ENCODE results near the gene TCERG1L.
"Not testable (repeated sequence)": the region's sequence is repeated elsewhere in the genome, so short reads cannot be mapped to it uniquely, and the experiment has no call there.

Gene TCERG1L

GRCh38 chr10:131246775-131247174, 64.7 kb downstream of the TCERG1L start:
- DNase-seq, result no peak

GRCh38 chr10:131246089-131246488, 65.4 kb downstream of the TCERG1L start:
- no peak for DNase-seq

DNA sequence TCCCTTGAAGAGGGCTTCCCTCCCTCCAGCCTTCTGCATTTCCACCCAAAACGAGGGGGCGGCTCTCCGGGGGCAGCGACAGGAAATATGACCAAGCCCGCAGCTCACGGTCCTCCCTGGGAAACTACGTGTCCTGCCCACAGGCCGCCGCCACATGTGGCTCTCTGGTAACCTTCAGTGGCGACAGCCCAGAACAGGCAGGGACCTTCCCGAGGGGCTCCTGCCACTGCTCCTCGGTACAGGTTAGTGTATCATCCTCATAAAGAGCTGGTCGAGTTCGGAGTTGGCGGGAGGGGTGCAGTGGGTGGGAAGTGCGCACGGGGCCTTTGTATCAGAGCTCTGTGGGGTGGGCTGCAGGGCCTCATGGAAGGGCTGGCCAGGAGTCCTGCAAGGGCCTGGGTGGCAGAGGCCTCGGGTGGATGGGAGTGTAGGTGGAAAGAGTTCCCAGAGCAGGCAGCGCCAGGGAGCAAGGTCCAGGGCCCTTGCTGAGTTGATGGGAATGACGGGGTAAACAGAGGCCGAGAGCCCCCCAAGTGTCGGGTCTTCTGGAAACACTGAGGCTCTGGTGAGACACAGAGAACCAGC, 66.0 kb downstream of the TCERG1L start:
- DNase-seq, result no peak

GRCh38 chr10:131244836-131245235, 66.7 kb downstream of the TCERG1L start:
- no peak for DNase-seq

GRCh38 chr10:131243076-131243475, 68.4 kb downstream of the TCERG1L start:
- no peak for DNase-seq

DNA sequence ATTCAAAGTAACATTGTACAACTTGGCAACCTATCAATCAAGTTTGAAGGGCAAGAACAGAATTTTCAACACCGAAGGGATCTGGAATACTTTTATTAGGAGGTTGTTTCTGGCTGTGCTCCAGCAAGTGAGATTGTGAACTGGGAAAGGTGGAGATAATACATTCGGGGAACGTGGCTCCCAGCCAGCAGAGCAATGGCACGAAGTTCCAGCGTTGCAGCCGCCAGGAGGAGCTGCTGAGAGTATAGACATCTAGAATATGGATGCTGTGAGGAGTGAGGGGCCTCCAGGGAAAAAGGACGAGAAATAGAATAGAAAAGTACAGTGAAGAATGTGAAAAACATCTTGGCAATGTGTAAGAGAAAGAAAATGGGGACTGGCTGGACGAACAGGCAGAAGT, 69.5 kb downstream of the TCERG1L start:
- DNase-seq, result no peak

- no peak for DNase-seq
Measured at GRCh38 chr10:131240691-131241090, 70.8 kb downstream of the TCERG1L start.

- no peak for DNase-seq
Measured at GRCh38 chr10:131239926-131240325, 71.6 kb downstream of the TCERG1L start.

GRCh38 chr10:131239450-131239849, 72.1 kb downstream of the TCERG1L start:
- no peak for DNase-seq

GRCh38 chr10:131238669-131239280, 72.7 kb downstream of the TCERG1L start:
- no peak for DNase-seq

GRCh38 chr10:131237991-131238651, 73.4 kb downstream of the TCERG1L start:
- DNase-seq, result no peak

GRCh38 chr10:131234606-131235005, 76.9 kb downstream of the TCERG1L start:
- not testable (repeated sequence) for DNase-seq

DNA sequence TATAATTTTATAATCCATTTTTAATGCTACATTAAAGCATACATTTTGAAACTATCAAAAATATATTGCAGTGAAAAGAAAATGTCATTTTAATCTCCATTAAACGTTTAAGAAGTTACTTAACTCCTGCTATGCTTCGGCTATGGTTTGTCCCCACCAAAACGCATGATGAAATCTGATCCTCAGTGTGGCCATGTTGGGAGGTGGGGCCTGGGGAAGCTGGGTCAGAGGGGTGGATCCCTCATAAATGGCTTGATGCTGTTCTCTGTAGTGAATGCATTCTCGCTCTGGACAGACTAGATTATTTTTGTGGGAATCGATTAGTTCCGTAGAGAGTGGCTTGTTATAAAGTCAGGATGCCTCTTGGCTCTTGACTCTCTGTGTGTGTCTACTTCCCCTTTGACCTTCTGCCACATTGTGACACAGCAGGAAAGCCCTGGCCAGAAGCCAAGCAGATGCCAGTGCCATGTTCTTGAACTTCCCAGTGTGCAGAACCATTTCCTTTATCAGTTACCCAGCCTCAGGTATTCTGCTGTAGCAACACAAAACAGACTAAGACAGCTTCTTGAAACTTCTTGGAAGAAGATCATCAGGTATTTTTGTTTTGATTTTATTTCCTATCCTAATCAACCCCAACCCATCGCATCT, 77.8 kb downstream of the TCERG1L start:
- DNase-seq, result no peak

GRCh38 chr10:131231965-131232541, 79.5 kb downstream of the TCERG1L start:
- DNase-seq, result no peak

DNA sequence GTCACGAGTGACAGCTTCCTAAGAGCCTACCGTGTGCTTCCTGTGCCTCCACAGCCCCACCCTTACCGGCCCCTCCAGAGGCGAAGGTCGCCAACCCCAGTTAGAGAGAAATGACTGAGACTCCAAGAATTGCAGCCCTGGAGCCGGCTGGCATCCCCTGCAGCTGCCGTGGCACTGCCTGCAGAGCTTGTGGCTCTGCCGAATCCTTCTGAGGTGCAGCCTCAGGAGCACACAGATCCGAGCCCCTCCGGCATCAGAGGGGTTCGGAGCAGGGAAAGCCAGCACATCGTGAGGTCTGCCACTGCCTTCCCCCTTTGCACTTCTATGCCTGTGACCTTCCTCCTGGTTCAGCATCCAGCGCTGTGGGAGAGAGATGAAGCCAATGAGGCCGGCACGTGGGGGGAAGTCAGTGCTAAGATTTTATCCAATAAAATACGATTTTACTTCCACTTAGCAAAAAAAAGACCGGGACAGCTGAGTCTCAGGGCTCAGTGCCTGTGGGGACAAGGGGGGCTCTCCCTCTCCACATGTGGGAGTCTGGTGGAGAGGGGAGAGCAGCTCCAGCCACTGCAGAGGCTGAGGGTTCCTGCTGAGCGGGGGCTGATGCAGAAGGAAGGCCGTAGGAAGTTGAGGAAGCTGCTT, 80.1 kb downstream of the TCERG1L start:
- no peak for DNase-seq

GRCh38 chr10:131230641-131231322, 80.7 kb downstream of the TCERG1L start:
- DNase-seq, result no peak

DNA sequence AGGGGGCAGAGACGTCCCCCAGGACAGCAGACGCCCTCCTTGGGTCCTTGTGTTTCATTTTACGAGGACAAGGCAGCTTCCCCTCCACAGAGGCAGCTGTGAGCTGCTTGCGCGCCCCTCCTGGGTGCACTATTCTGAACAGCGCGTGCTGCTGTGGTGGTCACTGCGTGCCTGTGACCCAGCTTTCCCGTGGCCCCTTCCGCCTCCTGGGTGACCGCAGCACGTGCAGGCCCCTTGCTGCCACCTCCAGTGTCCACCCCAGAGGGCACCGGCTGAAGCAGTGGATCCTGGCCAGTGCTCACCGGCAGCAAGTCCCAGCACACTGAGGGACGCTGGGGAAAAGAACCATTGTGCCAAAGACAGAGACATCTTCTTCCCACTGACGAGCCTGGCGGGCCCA, 81.4 kb downstream of the TCERG1L start:
- DNase-seq, result no peak

DNA sequence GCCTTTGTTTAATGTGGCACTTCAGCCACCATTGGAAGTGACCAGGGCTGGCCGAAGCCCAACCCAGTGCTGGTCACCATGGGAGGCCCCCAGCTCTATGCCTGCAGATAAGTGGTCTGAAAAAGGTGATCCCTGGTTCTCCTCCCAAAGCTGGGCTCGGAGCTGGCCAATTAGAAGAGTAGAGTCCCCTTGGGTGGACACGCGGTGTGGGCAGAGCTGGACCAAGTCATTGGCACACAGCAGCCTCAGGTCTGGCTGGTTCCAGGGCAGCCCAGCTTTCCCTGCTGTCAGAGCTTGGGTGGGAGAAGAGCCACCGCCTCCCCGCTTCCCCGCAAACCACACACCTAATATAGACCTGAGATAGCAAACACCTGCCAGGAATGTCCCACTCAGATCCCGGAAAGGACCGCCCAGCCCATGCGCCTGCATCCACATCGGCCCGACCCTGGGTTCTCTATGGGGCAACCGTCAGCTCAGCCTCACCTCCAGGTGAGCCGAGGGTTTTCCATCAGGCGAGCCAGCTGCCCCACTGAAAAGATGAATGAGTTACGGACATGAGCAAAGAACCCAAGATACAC, 84.3 kb downstream of the TCERG1L start:
- no peak for DNase-seq

- DNase-seq, result no peak
Measured at GRCh38 chr10:131226446-131227162, 84.9 kb downstream of the TCERG1L start.

DNA sequence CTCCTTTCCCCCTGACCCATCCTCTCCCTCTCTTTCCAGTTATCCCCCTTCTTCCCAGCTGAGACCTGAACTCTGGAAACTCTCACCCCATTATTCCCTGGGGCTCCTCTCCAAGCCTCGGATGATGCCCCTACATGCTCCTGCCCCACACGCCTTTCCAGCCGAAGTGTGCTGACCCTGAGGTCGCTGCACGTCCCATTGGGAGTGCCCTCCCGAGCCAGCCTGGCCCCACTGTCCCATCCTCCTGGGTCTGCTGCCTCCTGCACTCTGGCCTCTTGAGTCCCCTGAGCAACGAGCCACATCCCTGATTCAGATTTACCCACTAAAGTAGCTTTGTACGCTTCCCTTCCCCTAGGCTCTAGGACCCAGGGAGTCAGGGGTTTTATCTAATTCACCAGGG, 87.4 kb downstream of the TCERG1L start:
- DNase-seq, result no peak

DNA sequence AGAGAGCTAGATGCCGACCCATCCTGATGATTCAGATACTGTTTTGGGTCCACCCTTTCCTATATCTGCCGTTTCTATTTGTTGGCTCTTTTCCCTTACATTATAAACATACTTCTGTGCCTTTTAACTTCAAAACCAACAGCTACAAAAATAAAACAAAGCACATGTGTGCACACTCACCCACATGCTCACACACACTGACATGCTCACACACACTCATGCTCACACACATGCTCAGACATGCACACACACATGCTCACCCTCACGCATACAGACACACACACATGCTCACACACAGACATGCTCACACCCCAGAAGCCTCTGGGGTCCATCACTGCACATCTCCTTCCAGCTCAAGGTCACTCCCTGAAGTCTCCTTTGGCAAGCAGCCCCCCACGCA, 88.1 kb downstream of the TCERG1L start:
- DNase-seq, result no peak
